HG03060 (cell line): Measurements from ENCODE around the gene ISCA2.
"Not testable (repeated sequence)": the region's sequence is repeated elsewhere in the genome, so short reads cannot be mapped to it uniquely, and the experiment has no call there.

Source experiments
- ATAC-seq: cut with Tn5 transposase; IDR thresholded peaks from one replicate; pipeline ENCODE4 v1.9.1; 2021; ENCODE audit warnings: low read depth, moderate number of reproducible peaks; ENCODE audit not compliant: unreplicated experiment

Gene ISCA2

DNA sequence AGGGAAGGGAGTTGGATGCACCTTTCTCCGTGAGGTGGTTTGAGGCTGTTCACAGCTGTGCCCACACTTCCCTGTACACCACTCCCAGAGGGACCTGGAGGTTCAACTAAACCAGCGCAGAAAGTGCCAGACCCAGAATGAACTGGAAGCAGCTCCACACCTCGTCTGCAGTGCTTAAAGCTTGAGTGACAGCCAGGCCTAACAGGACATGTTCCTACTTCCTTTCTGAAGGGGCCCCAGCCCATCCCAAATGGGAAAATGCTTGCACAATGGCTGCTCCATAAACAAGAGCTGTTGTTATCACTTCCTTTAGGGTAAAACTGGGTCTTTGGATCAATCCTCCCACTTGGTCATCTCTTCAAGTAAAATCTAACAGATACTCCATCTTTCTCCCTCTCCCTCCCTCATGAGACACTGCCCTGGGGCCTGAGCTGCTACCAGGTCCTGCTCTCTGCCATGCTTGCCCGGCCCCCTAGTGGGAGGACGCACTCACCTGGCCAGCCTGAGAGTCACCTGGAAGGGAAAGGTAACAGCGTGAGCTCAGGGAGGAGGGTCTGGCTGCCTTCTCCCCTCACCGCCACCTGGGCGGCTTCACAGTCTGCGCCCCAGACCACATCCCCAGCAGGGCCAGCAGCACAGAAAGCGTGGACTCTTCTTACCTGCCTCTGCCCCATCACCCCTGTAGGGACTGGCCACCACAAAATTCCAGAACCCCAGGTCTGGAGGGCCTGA, 33.5 kb downstream of the ISCA2 start:
- no peak for ATAC-seq

DNA sequence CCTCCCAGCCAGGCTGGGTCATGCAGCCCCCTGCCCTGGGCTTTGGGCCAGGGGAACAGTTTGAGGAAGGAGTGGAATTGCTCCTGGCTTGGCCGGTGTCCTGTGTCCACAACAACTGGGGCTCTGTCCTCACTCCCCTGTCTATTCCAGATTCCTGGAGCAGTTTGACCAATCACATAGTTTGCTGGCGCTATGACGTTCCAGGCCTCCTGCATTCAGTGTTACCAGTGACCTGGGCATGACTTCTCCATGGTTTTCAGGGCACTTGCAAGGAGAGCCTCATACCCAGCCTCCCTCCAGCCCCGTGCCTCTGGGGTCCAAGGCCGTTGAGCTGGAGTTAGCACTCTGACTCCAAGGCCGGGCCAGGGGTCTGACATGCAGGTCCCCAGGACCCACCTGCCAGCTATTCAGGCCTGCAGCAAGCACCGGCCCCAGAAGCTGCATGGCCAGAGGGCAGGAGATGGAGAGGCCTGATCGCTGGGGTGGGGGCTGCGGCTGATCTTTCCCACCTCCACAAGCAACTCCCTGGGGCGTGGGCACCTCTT, 34.2 kb downstream of the ISCA2 start:
- ATAC-seq = no peak

DNA sequence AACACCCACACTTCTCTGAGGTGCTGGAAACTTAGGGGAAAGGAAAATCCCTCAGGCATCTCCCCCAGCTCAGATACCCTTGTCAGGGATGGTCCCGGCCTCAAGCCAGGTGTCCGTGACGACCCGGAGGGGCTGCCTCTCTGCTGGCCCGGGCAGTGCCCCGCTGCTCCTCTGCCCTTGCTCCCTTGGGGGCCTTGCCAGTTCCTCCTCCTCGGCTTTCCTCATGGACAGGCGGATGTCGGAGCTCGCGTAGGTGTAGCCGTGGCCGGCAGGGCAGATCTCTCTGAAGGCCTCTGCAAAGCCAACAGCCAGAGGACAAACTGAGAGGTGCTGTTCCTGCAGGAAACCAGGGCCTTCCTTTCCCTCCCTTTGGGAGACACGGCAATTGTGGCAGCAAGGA, 34.8 kb downstream of the ISCA2 start:
- no peak for ATAC-seq

DNA sequence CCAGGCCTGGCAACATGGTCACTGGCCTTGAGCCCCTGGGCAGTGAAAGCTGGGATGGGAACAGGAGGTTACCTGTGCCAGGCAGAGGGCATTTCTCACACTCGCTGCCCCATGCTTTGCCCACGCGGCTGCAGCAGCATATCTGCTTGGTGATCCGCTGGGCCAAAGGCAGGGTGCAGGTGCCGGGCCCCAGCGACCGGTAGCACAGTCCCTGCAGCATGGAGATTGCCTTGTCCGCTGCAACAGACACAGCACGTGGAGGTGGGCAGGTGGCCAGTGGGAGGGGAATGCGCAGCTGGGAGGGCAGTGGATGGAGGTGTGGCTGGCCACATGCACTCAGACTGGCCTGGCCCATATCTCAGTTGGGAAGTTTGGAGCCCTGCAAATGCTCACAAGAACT, 35.3 kb downstream of the ISCA2 start:
- no peak for ATAC-seq

DNA sequence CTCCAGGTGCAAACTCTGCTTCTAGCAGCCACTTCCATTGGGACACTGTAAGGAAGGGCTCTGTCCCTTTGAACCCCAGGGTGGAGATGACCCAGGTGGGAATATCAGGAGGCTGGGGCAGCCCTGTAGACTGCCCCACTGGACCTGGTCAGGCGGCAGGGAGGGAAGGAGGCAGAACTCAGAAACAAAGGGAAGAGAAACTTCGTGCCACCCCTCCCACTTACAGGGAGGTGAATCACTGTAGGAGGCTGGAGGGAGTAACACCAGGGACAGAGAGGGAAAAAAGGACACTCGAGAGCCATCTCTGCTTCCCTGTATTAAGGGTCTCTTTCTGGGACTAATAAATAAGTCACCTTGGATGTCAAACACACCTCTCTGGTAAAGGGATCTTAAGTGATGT, 37.4 kb downstream of the ISCA2 start:
- no peak for ATAC-seq

DNA sequence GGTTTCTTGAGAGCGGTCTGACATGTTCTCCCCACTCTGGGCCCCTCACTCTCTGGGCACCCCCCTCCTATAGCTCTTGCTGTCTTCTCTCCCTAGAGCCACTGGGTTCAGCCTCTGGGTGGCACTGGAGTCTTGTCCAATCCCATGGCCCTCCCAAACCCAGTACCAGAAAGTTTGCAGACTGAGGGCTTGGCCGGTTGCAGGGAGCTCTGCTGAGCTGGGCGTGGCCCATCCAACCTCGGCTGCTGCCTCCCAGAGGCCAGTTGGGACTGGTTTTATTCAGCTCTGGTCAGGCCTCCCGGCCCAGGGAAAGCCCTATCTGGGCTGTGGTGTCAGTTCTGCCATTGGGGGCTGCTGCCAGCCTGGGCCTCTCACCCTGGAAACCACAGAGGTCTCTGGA, 37.9 kb downstream of the ISCA2 start:
- no peak for ATAC-seq

DNA sequence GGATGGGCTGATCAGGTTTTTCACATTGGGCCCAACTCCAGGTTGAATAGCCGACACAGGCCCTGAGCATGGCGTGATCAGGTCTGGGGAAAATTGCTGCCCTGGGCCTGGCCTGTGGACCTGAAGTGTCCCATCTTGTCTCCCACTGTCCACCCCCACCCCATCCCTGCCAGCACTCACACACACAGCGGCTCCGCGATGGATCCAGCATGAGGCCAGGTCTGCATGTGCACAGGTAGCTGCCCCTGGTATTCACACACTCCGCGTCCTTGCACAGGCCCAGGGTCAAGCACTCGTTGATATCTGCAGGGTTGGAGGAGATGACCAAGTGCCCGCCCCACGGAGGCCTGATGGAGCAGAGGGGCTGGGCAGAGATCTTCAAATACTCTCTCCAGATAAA, 38.7 kb downstream of the ISCA2 start:
- ATAC-seq = no peak

DNA sequence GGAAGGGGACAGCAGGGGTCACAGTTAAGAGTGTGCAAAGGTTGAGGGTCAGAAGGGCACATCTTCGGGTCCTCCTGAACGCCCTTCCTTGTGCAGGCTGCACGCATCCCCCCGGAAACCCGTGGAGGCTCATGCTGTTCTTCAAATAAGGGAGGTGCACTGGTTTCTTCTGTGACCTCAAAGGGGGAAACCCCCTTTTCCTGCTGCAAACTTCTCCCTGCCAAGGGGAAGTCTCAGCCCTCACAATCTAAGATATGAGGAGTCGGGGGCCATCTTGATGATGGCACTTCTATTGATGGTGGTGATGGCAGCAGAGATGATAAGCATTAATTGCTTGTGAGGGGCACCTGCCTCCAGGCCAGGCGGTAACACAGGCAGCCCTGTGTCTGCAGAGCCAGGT, 40.0 kb downstream of the ISCA2 start:
- no peak for ATAC-seq

DNA sequence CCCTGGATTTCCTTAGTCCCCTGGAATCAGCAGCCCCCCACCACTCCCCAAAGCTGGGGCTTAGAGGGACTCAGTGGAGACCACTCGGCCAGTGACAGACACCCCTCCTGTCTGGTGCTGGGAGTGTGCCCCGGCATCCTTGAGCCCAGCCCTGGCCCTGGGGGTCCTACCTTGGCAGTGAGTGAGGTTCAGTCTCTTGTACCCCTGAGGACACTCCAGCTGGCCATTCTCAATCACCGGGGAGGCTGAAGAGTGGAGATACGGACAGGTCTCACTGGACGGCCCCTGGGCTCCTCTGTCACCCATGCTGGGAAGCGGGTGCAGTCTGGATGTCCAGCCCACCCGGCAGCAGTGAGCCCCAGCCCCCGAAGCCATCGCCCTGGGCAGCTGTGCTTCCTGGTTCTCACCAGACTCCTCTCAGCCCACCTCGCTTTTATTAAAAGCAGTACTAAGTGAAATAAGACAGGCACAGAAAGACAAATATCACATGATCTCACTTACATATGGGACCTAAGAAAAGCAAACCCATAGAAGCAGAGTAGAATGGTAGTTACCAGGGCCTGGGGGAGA, 42.3 kb downstream of the ISCA2 start:
- no peak for ATAC-seq

DNA sequence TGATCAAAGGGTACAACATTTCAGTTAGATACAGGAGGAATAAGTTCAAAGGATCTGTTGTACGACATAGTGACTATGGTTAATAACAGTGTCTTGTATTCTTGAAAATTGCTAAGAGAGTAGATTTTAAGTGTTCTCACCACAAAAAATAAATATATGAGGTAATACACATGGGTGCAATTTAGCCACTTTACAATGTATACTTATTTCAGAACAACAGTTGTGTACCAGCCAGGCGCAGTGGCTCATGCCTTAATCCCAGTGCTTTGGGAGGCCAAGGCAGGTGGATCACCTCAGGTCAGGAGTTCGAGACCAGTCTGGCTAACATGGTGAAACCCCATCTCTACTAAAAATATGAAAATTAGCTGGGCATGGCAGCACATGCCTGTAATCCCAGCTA, 42.8 kb downstream of the ISCA2 start:
- not testable (repeated sequence) for ATAC-seq

DNA sequence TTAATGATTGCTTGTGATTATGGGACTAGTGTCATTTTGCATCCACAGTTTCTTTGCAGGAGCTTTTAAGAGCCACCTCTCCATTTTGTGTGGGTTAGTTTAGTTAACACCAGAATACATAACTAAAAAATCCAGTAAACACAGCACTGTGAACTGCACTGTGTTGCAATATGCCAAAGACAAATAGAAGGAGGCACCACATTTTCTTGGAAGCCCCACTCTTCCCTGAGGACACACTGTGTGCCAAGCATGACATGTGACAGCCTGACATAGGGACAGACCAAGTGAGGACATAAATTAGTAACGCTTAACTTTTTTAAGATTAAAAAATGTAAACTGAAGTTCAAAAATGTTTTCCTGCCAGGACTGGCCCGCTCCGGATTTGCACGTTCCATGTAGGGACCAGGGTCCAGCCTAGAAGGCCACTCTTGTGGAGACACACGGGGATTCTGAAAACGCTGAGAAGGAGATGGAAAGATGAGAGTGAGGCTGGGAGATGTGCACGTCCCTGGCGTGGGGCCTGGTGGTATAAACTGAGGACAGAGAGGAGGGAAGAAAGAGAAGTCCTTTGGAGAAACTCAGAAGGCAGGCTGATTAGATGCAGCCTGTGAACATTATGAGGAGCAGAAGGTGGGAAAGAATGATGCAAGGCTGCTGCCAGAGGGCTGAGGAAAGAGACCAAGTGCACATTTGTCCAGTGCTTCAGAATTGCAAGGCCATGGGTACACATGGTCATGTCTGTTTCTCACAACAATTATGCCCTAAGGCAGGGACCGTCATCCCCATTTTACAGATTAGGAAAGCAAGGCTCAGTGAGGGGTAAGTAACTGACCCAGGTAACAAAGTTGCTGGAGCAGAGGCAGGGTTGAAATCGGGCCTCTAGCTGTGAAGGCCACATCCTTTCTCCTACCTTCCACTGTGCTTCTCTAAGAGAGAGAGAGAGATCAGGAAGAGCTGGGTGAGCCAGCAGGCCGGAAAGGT, 45.1 kb downstream of the ISCA2 start:
- no peak for ATAC-seq

DNA sequence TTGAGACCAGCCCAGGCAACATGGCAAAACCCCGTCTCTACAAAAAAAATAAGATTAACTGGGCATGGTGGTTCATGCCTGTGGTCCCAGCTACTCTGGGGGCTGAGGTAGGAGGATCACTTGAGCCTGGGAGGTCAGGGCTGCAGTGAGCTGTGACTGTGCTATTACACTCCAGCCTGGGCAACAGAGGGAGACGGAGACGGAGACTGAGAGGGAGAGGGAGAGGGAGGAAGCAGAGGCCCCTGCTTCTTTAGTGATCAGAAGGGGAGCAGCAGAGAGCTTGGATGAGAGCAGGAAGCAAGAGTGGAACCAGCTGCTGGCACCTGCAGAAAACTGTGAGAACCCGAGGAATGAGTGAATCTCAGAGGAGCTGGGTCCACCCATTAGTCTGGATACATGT, 45.9 kb downstream of the ISCA2 start:
- no peak for ATAC-seq

DNA sequence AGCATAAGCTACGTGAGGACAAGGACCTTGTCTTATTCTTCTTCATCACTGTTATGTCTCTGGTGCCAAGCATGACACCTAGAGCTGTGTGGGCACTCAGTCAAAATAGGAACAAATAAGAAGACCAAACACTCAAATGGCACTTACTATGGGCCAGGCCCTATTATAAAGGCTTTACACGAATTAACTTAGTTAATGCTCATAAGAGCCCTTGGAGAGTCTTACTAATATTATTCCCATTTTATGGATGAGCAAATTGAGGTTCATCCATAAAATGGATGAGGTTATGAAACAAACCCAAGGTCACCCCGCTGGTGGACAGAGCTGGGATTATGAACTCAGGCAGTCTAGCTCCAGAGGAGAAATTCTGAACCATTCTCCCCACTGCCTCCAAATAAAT, 47.7 kb downstream of the ISCA2 start:
- no peak for ATAC-seq

DNA sequence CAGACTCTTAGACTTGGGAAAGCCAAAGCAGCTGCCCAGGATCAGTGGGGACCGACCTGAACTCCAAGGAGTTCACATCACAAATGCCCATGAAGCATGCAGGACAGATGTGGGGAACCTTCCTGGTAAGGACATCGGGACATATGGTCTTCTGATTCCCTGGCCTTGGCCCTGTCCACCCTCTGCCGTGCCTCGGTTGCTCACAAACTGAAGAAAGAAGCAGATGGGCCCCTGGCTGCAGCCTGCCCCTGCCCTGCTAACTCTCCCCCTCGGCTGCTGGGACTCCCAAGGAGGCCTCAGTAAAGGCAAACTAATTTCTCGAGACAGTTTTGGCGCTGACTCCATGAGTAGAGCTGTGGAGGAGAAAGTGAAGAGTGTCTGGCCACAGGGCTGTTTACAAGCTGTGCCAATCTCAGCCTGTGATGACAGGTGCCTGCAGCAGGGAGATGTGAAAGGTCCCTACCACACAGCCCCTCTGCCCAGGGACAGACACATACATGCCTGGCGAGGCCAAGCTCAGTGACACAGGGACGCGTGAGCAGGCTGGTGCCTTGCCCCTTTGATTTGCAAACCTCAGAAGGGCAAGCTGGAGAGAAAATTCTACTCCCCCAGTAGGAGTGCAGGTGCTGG, 48.6 kb downstream of the ISCA2 start:
- no peak for ATAC-seq

DNA sequence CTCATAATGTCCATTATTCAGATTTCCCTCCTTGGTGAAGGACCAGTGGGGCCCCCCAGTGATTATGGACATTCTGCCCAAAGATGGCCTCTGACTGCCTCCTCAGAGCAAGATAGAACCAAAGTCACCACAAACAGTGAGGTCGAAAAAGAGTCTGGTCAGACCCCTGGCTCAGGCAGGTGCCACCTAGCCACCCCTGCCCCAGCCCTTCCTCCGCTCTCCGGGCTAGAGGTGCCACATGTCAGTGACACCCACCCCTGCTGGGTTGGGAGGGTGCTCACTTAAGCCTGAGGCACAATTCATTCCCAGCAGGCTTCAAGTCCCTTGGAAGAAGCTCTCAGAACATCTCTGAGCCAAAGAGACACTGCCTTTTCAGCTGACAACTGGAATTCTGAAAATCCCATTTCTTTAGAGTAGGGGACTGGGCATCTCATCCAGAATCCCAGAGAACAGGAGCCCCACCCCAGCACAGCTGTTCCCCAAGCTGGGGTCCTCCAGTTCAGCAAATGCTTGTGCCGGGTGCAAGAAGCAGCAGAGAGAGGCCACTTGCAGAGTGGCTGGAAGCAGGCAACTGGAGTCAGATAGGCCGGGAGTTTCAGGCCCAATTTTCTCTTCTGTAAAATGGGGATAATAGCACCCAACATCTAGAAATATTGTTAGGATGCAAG, 50.3 kb downstream of the ISCA2 start:
- no peak for ATAC-seq

DNA sequence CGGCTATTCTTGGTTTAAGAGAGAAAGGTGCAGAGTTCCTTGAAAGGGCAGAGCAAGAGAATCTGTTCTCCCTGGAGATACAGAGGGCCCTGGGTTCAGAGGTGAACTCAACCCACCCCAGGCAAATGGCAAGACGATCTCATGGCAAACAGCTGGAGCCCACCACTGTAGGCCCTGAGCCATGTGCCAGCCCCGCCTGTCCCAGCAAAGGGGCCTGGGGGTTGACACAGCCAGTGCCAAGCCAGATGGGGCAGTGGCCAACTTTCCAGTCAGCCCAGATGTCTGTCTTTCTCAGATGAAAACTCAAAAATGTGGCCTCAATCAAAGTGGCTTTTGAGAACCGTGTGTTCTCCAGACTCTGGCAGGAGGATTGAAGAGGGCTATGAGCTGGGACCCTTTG, 51.8 kb downstream of the ISCA2 start:
- ATAC-seq = no peak

DNA sequence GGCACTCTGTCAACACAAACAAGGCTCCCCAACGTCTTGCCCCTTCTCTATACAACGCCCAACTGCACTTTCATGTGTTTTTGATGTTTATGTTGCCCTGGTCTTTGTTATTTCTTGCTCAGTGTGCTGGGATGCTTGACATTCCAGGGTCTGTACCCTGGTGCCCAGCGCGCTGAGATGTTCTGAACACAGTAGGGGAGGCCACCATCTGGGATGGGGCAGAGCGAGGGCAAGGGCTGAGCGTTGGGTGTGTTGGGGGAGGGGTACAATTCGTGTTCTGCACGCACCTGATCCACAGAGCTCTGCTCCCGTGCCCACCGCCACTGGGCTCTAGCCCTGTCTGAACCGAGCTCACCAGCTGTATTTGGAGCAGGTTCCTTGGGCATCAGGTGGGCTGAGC, 52.9 kb downstream of the ISCA2 start:
- no peak for ATAC-seq
